ENCODE results near the gene TIPRL. TPM values are rescaled to one million over a fixed set of nuclear protein-coding genes. Genes with fewer than 3 reads are reported as not detected.

Gene TIPRL
- 10 to 100 TPM; 17.2 to 41.2 (median 23.5) TPM for total RNA-seq
- polyA plus RNA-seq, result 10 to 100 TPM; 22.9 to 44.9 TPM
- 23.6 reads per million, percentile 54 among the genes with 10 or more reads in this experiment for total RNA-seq

- Histone ChIP-seq H3K4me3 (ENCODE audit: low read length) (peak within 1 kb of the TSS; percentile 80), H3K36me3 (ENCODE audit: control insufficient read depth in 2 of 3, insufficient read depth in 3 of 3, low read length in 3 of 3) (peaks cover 0 to 5% (median 0%) of the 10 kb centered on the region in 3 experiments), H3K9me3 (ENCODE audit: control insufficient read depth in 2 of 3, low read length in 3 of 3) (no peaks in the 10 kb centered on the region), H3K27me3 (ENCODE audit: control insufficient read depth in 2 of 2, insufficient read depth in 2 of 2, low read length in 2 of 2) (no peaks in the 10 kb centered on the region), H3K4me1 (ENCODE audit: control insufficient read depth in 2 of 2, insufficient read depth in 2 of 2, low read length in 2 of 2) (peaks cover 14 to 16% of the 10 kb centered on the region in 2 donors), H3K27ac (ENCODE audit: low read depth, low read length) (peak within 1 kb of the TSS; percentile 96)
- H3K4me3 Mint-ChIP-seq, result no peak within 1 kb of the TSS
- DNase-seq (peak; percentile 88 to 94 (median 93)), ATAC-seq (peak; percentile 95)
- H3K9me3 Mint-ChIP-seq, result no peaks in the 10 kb centered on the region
- H3K27me3 Mint-ChIP-seq, result peaks cover 2 to 9% (median 2%) of the 10 kb centered on the region in 5 donors
- H3K4me1 Mint-ChIP-seq, result peaks cover 3 to 20% (median 9%) of the 10 kb centered on the region in 7 donors
- CTCF ChIA-PET, result no interaction called here
- intact Hi-C loops (cut with micrococcal nuclease), result loop anchor here (1.0 to 10.0 kb wide), 20 partner anchors 42 to 1896 kb away; partner anchors contain the start of genes DCAF6 (in 2 of the 2), ATP1B1 (in 1 of the 2), BLZF1 (in 1 of the 2) and GPR161 (in 1 of the 2)
- H3K27ac Mint-ChIP-seq, result no peak within 1 kb of the TSS
- peaks cover 0 to 1% (median under 1%) of the 10 kb centered on the region in 5 donors for H3K36me3 Mint-ChIP-seq
- POLR2A ChIA-PET, result interaction anchor here (0.6 to 1.7 kb wide), 2 partner anchors 47 to 62 kb away, joined by 6 to 7 read pairs; partner anchors contain the start of gene SFT2D2
These were observed at the start of gene TIPRL for GRCh38 chr1:168178638-168179437. Gene TIPRL, plus strand, starts transcription at chr1:168178962. Its CDS starts 116 bp downstream, at chr1:168179078.

GRCh38 chr1:168129933-168130332 lies 48.8 kb upstream of the TIPRL start:
- no peak for DNase-seq
- H3K4me3 Mint-ChIP-seq, result no peak overlapping the region
- peaks cover 0 to 6% (median 1%) of the 10 kb centered on the region in 7 donors for H3K4me1 Mint-ChIP-seq
- H3K9me3 Mint-ChIP-seq, result peaks cover 0 to 6% (median 3%) of the 10 kb centered on the region in 11 donors
- no peak for ATAC-seq
- H3K36me3 ChIP-seq (ENCODE audit: control insufficient read depth in 2 of 3, insufficient read depth in 3 of 3, low read length in 3 of 3), result no peaks in the 10 kb centered on the region
- H3K27ac Mint-ChIP-seq, result no peak overlapping the region
- CTCF ChIA-PET, result no interaction called here
- H3K4me3 ChIP-seq (ENCODE audit: low read length), result no peak overlapping the region
- no peaks in the 10 kb centered on the region for H3K9me3 ChIP-seq (ENCODE audit: control insufficient read depth in 2 of 3, low read length in 3 of 3)
- POLR2A ChIA-PET, result no interaction called here
- H3K27ac ChIP-seq (ENCODE audit: low read depth, low read length), result no peak overlapping the region
- H3K36me3 Mint-ChIP-seq, result peaks cover 0 to 8% (median 4%) of the 10 kb centered on the region in 5 donors
- H3K27me3 ChIP-seq (ENCODE audit: control insufficient read depth in 2 of 2, insufficient read depth in 2 of 2, low read length in 2 of 2), result peaks cover 0 to 2% of the 10 kb centered on the region in 2 donors
- intact Hi-C loops (cut with micrococcal nuclease), result no loop called here
- no peaks in the 10 kb centered on the region for H3K4me1 ChIP-seq (ENCODE audit: control insufficient read depth in 2 of 2, insufficient read depth in 2 of 2, low read length in 2 of 2)
- H3K27me3 Mint-ChIP-seq, result peaks cover 40 to 78% (median 68%) of the 10 kb centered on the region in 5 donors

DNA sequence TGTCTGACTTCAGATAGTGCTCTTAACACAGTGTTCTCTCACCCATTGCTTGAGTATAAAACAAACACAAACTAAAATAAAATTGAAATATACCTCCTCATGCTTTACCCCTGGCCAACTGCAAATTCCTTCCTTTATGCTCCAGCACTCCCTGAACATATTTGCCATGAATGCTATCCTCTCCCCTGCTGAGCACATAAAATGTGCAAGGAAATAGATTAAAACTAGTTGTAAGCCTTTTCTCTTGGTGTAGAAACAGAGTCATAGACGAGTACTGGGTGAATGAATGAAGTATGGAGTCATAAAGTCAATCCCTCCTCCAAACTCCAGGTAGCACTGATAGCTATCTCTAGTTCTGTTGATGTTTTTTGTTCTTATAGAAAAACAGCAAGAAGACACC lies 44.6 kb upstream of the TIPRL start:
- H3K27ac ChIP-seq (ENCODE audit: low read depth, low read length), result no peak overlapping the region
- H3K4me3 ChIP-seq (ENCODE audit: low read length), result no peak overlapping the region
- Mint-ChIP-seq H3K36me3 (peaks cover 0 to 4% (median 0%) of the 10 kb centered on the region in 5 donors), H3K27me3 (peaks cover 59 to 67% (median 61%) of the 10 kb centered on the region in 5 donors), H3K4me1 (peaks cover 12 to 23% (median 20%) of the 10 kb centered on the region in 7 donors), H3K27ac (no peak overlapping the region), H3K4me3 (no peak overlapping the region), H3K9me3 (peaks cover 0 to 2% (median 0%) of the 10 kb centered on the region in 11 donors)
- CTCF ChIA-PET, result no interaction called here
- no peaks in the 10 kb centered on the region for H3K9me3 ChIP-seq (ENCODE audit: control insufficient read depth in 2 of 3, low read length in 3 of 3)
- no peak for ATAC-seq
- H3K4me1 ChIP-seq (ENCODE audit: control insufficient read depth in 2 of 2, insufficient read depth in 2 of 2, low read length in 2 of 2), result peaks cover 4 to 8% of the 10 kb centered on the region in 2 donors
- POLR2A ChIA-PET, result no interaction called here
- intact Hi-C loops (cut with micrococcal nuclease), result loop anchor here in 1 of 2 donors (1.0 kb wide), 1 partner anchor 36 kb away; no protein-coding TSS in a partner anchor
- peaks cover 0 to 4% of the 10 kb centered on the region in 2 donors for H3K27me3 ChIP-seq (ENCODE audit: control insufficient read depth in 2 of 2, insufficient read depth in 2 of 2, low read length in 2 of 2)
- DNase-seq, result no peak
- H3K36me3 ChIP-seq (ENCODE audit: control insufficient read depth in 2 of 3, insufficient read depth in 3 of 3, low read length in 3 of 3), result no peaks in the 10 kb centered on the region

- ChIA-PET CTCF (interaction anchor here (1.3 kb wide), 1 partner anchor 11 kb away, joined by 4 read pairs; no protein-coding TSS in a partner anchor), POLR2A (interaction anchor here (0.5 kb wide), 1 partner anchor 19 kb away, joined by 5 read pairs; no protein-coding TSS in a partner anchor)
- Mint-ChIP-seq H3K27ac (no peak overlapping the region), H3K36me3 (peaks cover 0 to 4% (median 0%) of the 10 kb centered on the region in 5 donors), H3K9me3 (peaks cover 0 to 2% (median 0%) of the 10 kb centered on the region in 11 donors), H3K4me1 (peaks cover 12 to 23% (median 20%) of the 10 kb centered on the region in 7 donors), H3K27me3 (peaks cover 58 to 62% (median 61%) of the 10 kb centered on the region in 5 donors), H3K4me3 (peak overlapping the region in 8 of 10 donors; percentile 83 to 98 (median 88))
- ATAC-seq (no peak), DNase-seq (no peak)
- H3K27ac ChIP-seq (ENCODE audit: low read depth, low read length), result no peak overlapping the region
- H3K4me3 ChIP-seq (ENCODE audit: low read length), result no peak overlapping the region
- no peaks in the 10 kb centered on the region for H3K9me3 ChIP-seq (ENCODE audit: control insufficient read depth in 2 of 3, low read length in 3 of 3)
- peaks cover 0 to 4% of the 10 kb centered on the region in 2 donors for H3K27me3 ChIP-seq (ENCODE audit: control insufficient read depth in 2 of 2, insufficient read depth in 2 of 2, low read length in 2 of 2)
- intact Hi-C loops (cut with micrococcal nuclease), result loop anchor here in 1 of 2 donors (1.0 kb wide), 2 partner anchors 36 to 44 kb away; partner anchors contain the start of gene TIPRL
- H3K4me1 ChIP-seq (ENCODE audit: control insufficient read depth in 2 of 2, insufficient read depth in 2 of 2, low read length in 2 of 2), result peaks cover 4 to 8% of the 10 kb centered on the region in 2 donors
- no peaks in the 10 kb centered on the region for H3K36me3 ChIP-seq (ENCODE audit: control insufficient read depth in 2 of 3, insufficient read depth in 3 of 3, low read length in 3 of 3)
These were observed 44.1 kb upstream of the TIPRL start for GRCh38 chr1:168134642-168135041.

- intact Hi-C loops (cut with micrococcal nuclease), result loop anchor here in 1 of 2 donors (1.0 kb wide), 1 partner anchor 43 kb away; the partner anchor contains the start of gene TIPRL
- ATAC-seq (no peak), DNase-seq (no peak)
- no peak overlapping the region for H3K27ac ChIP-seq (ENCODE audit: low read depth, low read length)
- no peaks in the 10 kb centered on the region for H3K9me3 ChIP-seq (ENCODE audit: control insufficient read depth in 2 of 3, low read length in 3 of 3)
- Mint-ChIP-seq H3K36me3 (peaks cover 0 to 4% (median 0%) of the 10 kb centered on the region in 5 donors), H3K27me3 (peaks cover 52 to 66% (median 55%) of the 10 kb centered on the region in 5 donors), H3K4me3 (peak overlapping the region; percentile 83 to 98 (median 88)), H3K4me1 (peaks cover 12 to 23% (median 18%) of the 10 kb centered on the region in 7 donors), H3K27ac (peak overlapping the region in 5 of 9 donors; percentile 38 to 68 (median 41)), H3K9me3 (peaks cover 0 to 2% (median 0%) of the 10 kb centered on the region in 11 donors)
- H3K4me3 ChIP-seq (ENCODE audit: low read length), result peak overlapping the region; percentile 63
- H3K27me3 ChIP-seq (ENCODE audit: control insufficient read depth in 2 of 2, insufficient read depth in 2 of 2, low read length in 2 of 2), result peaks cover 0 to 4% of the 10 kb centered on the region in 2 donors
- H3K4me1 ChIP-seq (ENCODE audit: control insufficient read depth in 2 of 2, insufficient read depth in 2 of 2, low read length in 2 of 2), result peaks cover 4 to 8% of the 10 kb centered on the region in 2 donors
- no peaks in the 10 kb centered on the region for H3K36me3 ChIP-seq (ENCODE audit: control insufficient read depth in 2 of 3, insufficient read depth in 3 of 3, low read length in 3 of 3)
- POLR2A ChIA-PET, result interaction anchor here (0.5 kb wide), 1 partner anchor 18 kb away, joined by 5 read pairs; no protein-coding TSS in a partner anchor
- CTCF ChIA-PET, result interaction anchor here (1.3 kb wide), 1 partner anchor 10 kb away, joined by 4 read pairs; no protein-coding TSS in a partner anchor
These were observed 43.4 kb upstream of the TIPRL start for GRCh38 chr1:168135116-168135920.
